Ovary (tissue), 9 donors: ENCODE data around the gene RNF151. TPM values are rescaled to one million over a fixed set of nuclear protein-coding genes. Genes with fewer than 3 reads are reported as not detected.

Experiments used
- DNase-seq, 5 donors: peaks; one replicate each; pipeline ENCODE4 v3.0.0-alpha.2; 2019 to 2020
- H3K27ac ChIP-seq, 2 donors: fragments of 200-600 bp; one replicate each; pipeline versions ENCODE4 v1.5.1 to v1.8.0; 2019 to 2022
- H3K27me3 ChIP-seq: fragments of 200-600 bp; one replicate; pipeline ENCODE4 v1.8.0; 2022
- H3K36me3 ChIP-seq: fragments of 200-600 bp; sonication (generic); one replicate; pipeline ENCODE4 v1.5.1; 2019
- H3K4me1 ChIP-seq: one replicate; pipeline ENCODE4 v1.8.1; 2013; ENCODE audit warnings: mild to moderate bottlenecking, moderate library complexity; ENCODE audit not compliant: insufficient read depth
- H3K4me3 ChIP-seq: fragments of 200-600 bp; sonication (generic); one replicate; pipeline ENCODE4 v1.5.1; 2017
- H3K9me3 ChIP-seq, 2 donors: fragments of 200-600 bp in 1 of 2; sonication (generic) in 1 of 2; one replicate each; pipeline versions ENCODE4 v1.5.1 to v1.8.1; 2013 to 2019; ENCODE audit warnings: mild to moderate bottlenecking in 1 of 2, moderate library complexity in 1 of 2
- CTCF ChIP-seq, 3 donors: fragments of 450-650 bp in 2 of 3; fragments of 200-600 bp in 1 of 3; IDR thresholded peaks; one replicate each; pipeline versions ENCODE4 v1.5.1 to v1.8.0; 2016 to 2022; ENCODE audit warnings: antibody characterized with exemption in 3 of 3, mild to moderate bottlenecking in 1 of 3
- EP300 ChIP-seq: sonication (generic); formaldehyde crosslinking; IDR thresholded peaks from one replicate; pipeline ENCODE4 v1.6.1; 2017; ENCODE audit warnings: antibody characterized with exemption
- POLR2A ChIP-seq: fragments of 450-650 bp; IDR thresholded peaks from one replicate; pipeline ENCODE4 v1.6.1; 2017; ENCODE audit warnings: antibody characterized with exemption, mild to moderate bottlenecking, moderate library complexity
- WGBS, 3 donors: extraction: QIAGEN DNeasy Blood & Tissue Kit in 1 of 3; methylation state at CpG; one replicate each; pipeline versions ENCODE4 v1.1.5 to v1.1.7; 2013 to 2017; 5-methylcytosine and 5-hydroxymethylcytosine counted together
- intact Hi-C, 4 donors: fragments of 100-400 bp; cut with DNase I; formaldehyde crosslinking; loops; one replicate each; pipeline versions ENCODE4 v1.11.0 to v1.15.1; 2022 to 2023
- polyA plus RNA-seq, 2 donors: library from polyadenylated mRNA; stranded (reverse); fragments of 200-250 nt in 1 of 2; fragments of 350-450 nt in 1 of 2; fragmentation: Illumina TruSeq in 1 of 2; extraction: RNeasy Lipid Tissue Mini Kit (QIAGEN cat#74804) in 1 of 2; gene quantifications; one replicate each; pipeline ENCODE4 v1.2.3, GENCODE V29; 2013 to 2014
- total RNA-seq, 7 donors: library from RNA; depleted of rRNA in 2 of 7; stranded (reverse); fragments of >200 nt in 2 of 7; fragmentation: NEBNext Ultra II Directional in 3 of 7; extraction: Animal tissue kit (Norgen Biotek cat#: 25700) in 3 of 7; gene quantifications; one replicate each; pipeline versions ENCODE4 v1.1.0 to v1.2.4, GENCODE V29; 2016 to 2023
- donor health status: DM: no; HTN: no; CAD: no; lungs with moderate emphysema.
- donor health status: DM: no; HTN: no; CAD: no.
- donor health status: Bipolar disorder and iron deficiency.
- donor health status: DM: yes; HTN: yes; CAD: no.
- donor health status: DM: no; HTN: no; CAD: no.
- donor health status: DM: yes; HTN: yes; CAD: no.

RNF151 gene
- total and polyA plus RNA-seq, 9 donors = 0.32 TPM; not detected in 8

DNA sequence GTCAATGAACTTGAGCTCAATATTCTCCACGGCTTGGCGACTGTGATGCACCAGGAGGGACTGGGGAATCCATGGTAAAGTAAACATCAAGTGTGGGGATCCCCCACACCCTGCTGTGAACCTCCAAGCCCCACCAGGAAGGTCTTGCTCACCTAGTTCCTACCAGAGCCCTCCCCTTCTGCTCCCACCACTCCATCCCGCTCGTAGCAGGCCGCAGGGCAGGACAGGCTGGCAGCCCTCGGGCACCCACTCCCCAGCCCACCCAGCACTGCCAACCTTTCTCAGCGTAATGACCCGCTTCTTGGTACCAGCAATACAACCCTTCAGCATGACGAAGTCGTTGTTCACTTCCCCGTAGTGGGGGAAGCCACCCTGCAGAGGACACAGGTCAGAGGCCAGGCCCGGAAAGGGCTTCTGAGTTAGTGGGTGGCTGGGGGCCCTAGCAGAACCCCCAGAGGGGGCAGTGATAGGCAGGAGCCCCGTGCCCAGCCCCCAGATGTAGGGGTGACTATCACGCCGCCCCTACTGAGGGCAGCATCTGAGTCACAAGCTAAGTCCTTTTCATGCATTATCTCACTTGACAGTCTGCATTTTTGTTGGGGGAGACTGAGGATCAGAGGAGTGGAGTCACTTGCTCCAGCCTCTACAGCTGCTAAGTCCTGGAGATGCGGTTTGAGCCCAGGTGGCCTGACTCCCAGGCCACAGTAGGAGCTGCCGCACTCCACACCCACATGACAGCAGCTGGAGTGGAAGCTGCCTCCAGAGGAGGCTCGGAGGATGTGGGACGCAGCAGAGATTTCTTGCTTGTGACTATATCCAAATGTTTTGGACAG, 20.9 kb upstream of the RNF151 start:
- 82 to 86% (median 85%) methylated on average over 19 of the region's 19 CpGs for WGBS, 3 donors
- peaks cover 4% of the 10 kb centered on the region for H3K4me1 ChIP-seq
- H3K27me3 ChIP-seq = no peaks in the 10 kb centered on the region
- TF ChIP-seq EP300 (no peak), POLR2A (no peak), CTCF (IDR thresholded peaks at IDR 0.05) (no peak)
- H3K36me3 ChIP-seq = no peaks in the 10 kb centered on the region
- intact Hi-C loops = no loop called here
- H3K4me3 ChIP-seq = no peak overlapping the region
- DNase-seq = no peak
- H3K9me3 ChIP-seq = no peaks in the 10 kb centered on the region
- H3K27ac ChIP-seq = no peak overlapping the region

GRCh38 chr16:1946495-1947368, 19.9 kb upstream of the RNF151 start:
- H3K27ac ChIP-seq = no peak overlapping the region
- H3K9me3 ChIP-seq = no peaks in the 10 kb centered on the region
- no peak for DNase-seq
- TF ChIP-seq POLR2A = no peak
- no peak for TF ChIP-seq EP300
- no peak for TF ChIP-seq CTCF (IDR thresholded peaks at IDR 0.05)
- H3K36me3 ChIP-seq = no peaks in the 10 kb centered on the region
- intact Hi-C loops = no loop called here
- H3K4me3 ChIP-seq = no peak overlapping the region
- WGBS, 3 donors = 84 to 88% (median 84%) methylated on average over 34 to 38 of the region's 38 CpGs
- H3K4me1 ChIP-seq = peaks cover 4% of the 10 kb centered on the region
- H3K27me3 ChIP-seq = no peaks in the 10 kb centered on the region

GRCh38 chr16:1947369-1947670, 19.3 kb upstream of the RNF151 start:
- H3K27ac ChIP-seq = no peak overlapping the region
- 79 to 90% (median 86%) methylated on average over 9 of the region's 9 CpGs for WGBS, 3 donors
- TF ChIP-seq POLR2A (no peak), CTCF (IDR thresholded peaks at IDR 0.05) (no peak), EP300 (no peak)
- no peaks in the 10 kb centered on the region for H3K36me3 ChIP-seq
- H3K4me3 ChIP-seq = no peak overlapping the region
- no peaks in the 10 kb centered on the region for H3K9me3 ChIP-seq
- H3K27me3 ChIP-seq = no peaks in the 10 kb centered on the region
- H3K4me1 ChIP-seq = peaks cover 2% of the 10 kb centered on the region
- DNase-seq = no peak
- intact Hi-C loops = no loop called here

- no peaks in the 10 kb centered on the region for H3K36me3 ChIP-seq
- no peaks in the 10 kb centered on the region for H3K9me3 ChIP-seq
- no peak overlapping the region for H3K27ac ChIP-seq
- intact Hi-C loops = no loop called here
- TF ChIP-seq POLR2A (no peak), CTCF (IDR thresholded peaks at IDR 0.05) (no peak), EP300 (no peak)
- no peak for DNase-seq
- no peak overlapping the region for H3K4me3 ChIP-seq
- 81 to 88% (median 85%) methylated on average over 11 of the region's 11 CpGs for WGBS, 3 donors
- H3K27me3 ChIP-seq = no peaks in the 10 kb centered on the region
- no peaks in the 10 kb centered on the region for H3K4me1 ChIP-seq
Measured at GRCh38 chr16:1949507-1949906, 17.1 kb upstream of the RNF151 start.
